H9 (cell line): ENCODE results near the gene PAPOLA. TPM values are rescaled to one million over a fixed set of nuclear protein-coding genes. Genes with fewer than 3 reads are reported as not detected.

Experiments
- DNase-seq: peaks from one replicate; pipeline ENCODE4 v3.0.0-alpha.2; 2017
- H2AFZ ChIP-seq: one replicate; pipeline ENCODE4 v1.6.1; 2013; ENCODE audit warnings: mild to moderate bottlenecking, low read length, control low read depth, moderate library complexity
- H2AK5ac ChIP-seq: 2 replicates; pipeline ENCODE4 v1.6.1; 2013; ENCODE audit warnings: low read length, control low read depth, mixed read lengths; ENCODE audit not compliant: insufficient read length
- H2BK120ac ChIP-seq: one replicate; pipeline ENCODE4 v1.6.1; 2013; ENCODE audit warnings: low read depth, mild to moderate bottlenecking, low read length, control low read depth, inconsistent platforms; ENCODE audit not compliant: poor library complexity, severe bottlenecking
- H2BK12ac ChIP-seq: 2 replicates; pipeline ENCODE4 v1.6.1; 2013; ENCODE audit warnings: low read length, control low read depth, mixed read lengths, low read depth; ENCODE audit not compliant: insufficient read length
- H2BK15ac ChIP-seq: 2 replicates; pipeline ENCODE4 v1.6.1; 2013; ENCODE audit warnings: low read depth, low read length, control low read depth
- H2BK20ac ChIP-seq: one replicate; pipeline ENCODE4 v1.6.1; 2013; ENCODE audit warnings: low read depth, mild to moderate bottlenecking, low read length, control low read depth, inconsistent platforms; ENCODE audit not compliant: poor library complexity, severe bottlenecking
- H2BK5ac ChIP-seq: 2 replicates; pipeline ENCODE4 v1.6.1; 2013; ENCODE audit warnings: low read length, control low read depth, mixed read lengths; ENCODE audit not compliant: insufficient read length
- H3K14ac ChIP-seq: 2 replicates; pipeline ENCODE4 v1.6.1; 2013; ENCODE audit warnings: low read length, control low read depth; ENCODE audit not compliant: insufficient read depth
- H3K18ac ChIP-seq: 2 replicates; pipeline ENCODE4 v1.6.1; 2013; ENCODE audit warnings: low read depth, mild to moderate bottlenecking, mixed read lengths, low read length, control low read depth; ENCODE audit not compliant: insufficient read length
- H3K23ac ChIP-seq: 2 replicates; pipeline ENCODE4 v1.6.1; 2013; ENCODE audit warnings: low read length, control low read depth, mixed read lengths, low read depth; ENCODE audit not compliant: insufficient read length
- H3K23me2 ChIP-seq: 2 replicates; pipeline ENCODE4 v1.6.1; 2013; ENCODE audit warnings: low read depth, mild to moderate bottlenecking, mixed read lengths, low read length, control low read depth; ENCODE audit not compliant: insufficient read length, poor library complexity, severe bottlenecking
- H3K27ac ChIP-seq: 2 replicates; pipeline ENCODE4 v1.5.1; 2013; ENCODE audit warnings: low read length, control low read depth, mixed read lengths, low read depth; ENCODE audit not compliant: insufficient read length
- H3K27me3 ChIP-seq: 2 replicates; pipeline ENCODE4 v1.6.1; 2013; ENCODE audit warnings: low read length, control low read depth, inconsistent platforms; ENCODE audit not compliant: insufficient read depth
- H3K4ac ChIP-seq: 2 replicates; pipeline ENCODE4 v1.6.1; 2013; ENCODE audit warnings: low read depth, mild to moderate bottlenecking, control low read depth, inconsistent platforms, low read length, moderate library complexity
- H3K4me1 ChIP-seq: 2 replicates; pipeline ENCODE4 v1.6.1; 2013; ENCODE audit warnings: low read length, control low read depth, inconsistent platforms; ENCODE audit not compliant: insufficient read depth
- H3K4me2 ChIP-seq: 2 replicates; pipeline ENCODE4 v1.6.1; 2013; ENCODE audit warnings: low read length, control low read depth, mixed read lengths; ENCODE audit not compliant: insufficient read length, insufficient read depth
- H3K56ac ChIP-seq: 2 replicates; pipeline ENCODE4 v1.6.1; 2013; ENCODE audit warnings: low read depth, mild to moderate bottlenecking, mixed read lengths, low read length, control low read depth; ENCODE audit not compliant: insufficient read length
- H3K79me1 ChIP-seq: 2 replicates; pipeline ENCODE4 v1.6.1; 2013; ENCODE audit warnings: low read depth, mild to moderate bottlenecking, moderate library complexity, low read length, control low read depth, inconsistent platforms; ENCODE audit not compliant: insufficient read depth, poor library complexity, severe bottlenecking
- H3K79me2 ChIP-seq: 2 replicates; pipeline ENCODE4 v1.6.1; 2013; ENCODE audit warnings: low read length, control low read depth, inconsistent platforms; ENCODE audit not compliant: insufficient read depth
- H3K9ac ChIP-seq: 2 replicates; pipeline ENCODE4 v1.6.1; 2013; ENCODE audit warnings: low read length, control low read depth, mixed read lengths; ENCODE audit not compliant: insufficient read length; ENCODE audit errors: extremely low read depth
- H3K9me3 ChIP-seq: one replicate; pipeline ENCODE4 v1.6.1; 2013; ENCODE audit warnings: low read depth, low read length, inconsistent platforms; ENCODE audit not compliant: control insufficient read depth
- H3T11ph ChIP-seq: one replicate; pipeline ENCODE4 v1.6.1; 2013; ENCODE audit warnings: mild to moderate bottlenecking, low read length, control low read depth, inconsistent platforms
- H4K20me1 ChIP-seq: one replicate; pipeline ENCODE4 v1.6.1; 2013; ENCODE audit not compliant: control insufficient read depth, insufficient read length, insufficient read depth
- H4K5ac ChIP-seq: 2 replicates; pipeline ENCODE4 v1.6.1; 2013; ENCODE audit warnings: low read depth, mild to moderate bottlenecking, mixed read lengths, low read length, control low read depth; ENCODE audit not compliant: insufficient read length
- H4K8ac ChIP-seq: replicated peaks from 2 replicates; pipeline ENCODE4 v1.6.1; 2013; ENCODE audit warnings: low read length, control low read depth, mixed read lengths, low read depth; ENCODE audit not compliant: insufficient read length
- H4K91ac ChIP-seq: 2 replicates; pipeline ENCODE4 v1.6.1; 2013; ENCODE audit warnings: low read depth, mild to moderate bottlenecking, moderate library complexity, mixed read lengths, low read length, control low read depth; ENCODE audit not compliant: insufficient read length
- H3K27ac Mint-ChIP-seq, 3 experiments: 2 replicates in 2 of 3; 3 replicates in 1 of 3; pipeline ENCODE4 v1.8.0; 2020 to 2021; ENCODE audit warnings: mixed read lengths in 3 of 3, mild to moderate bottlenecking in 1 of 3, moderate library complexity in 1 of 3
- H3K27me3 Mint-ChIP-seq: 2 replicates; pipeline ENCODE4 v1.8.0; 2021; ENCODE audit warnings: low read depth, mild to moderate bottlenecking, moderate library complexity, mixed read lengths
- H3K36me3 Mint-ChIP-seq, 3 experiments: 2 replicates in 2 of 3; 3 replicates in 1 of 3; pipeline ENCODE4 v1.8.0; 2020 to 2021; ENCODE audit warnings: low read depth in 3 of 3, mixed read lengths in 3 of 3; ENCODE audit not compliant: insufficient read depth in 1 of 3
- H3K4me1 Mint-ChIP-seq, 2 experiments: 2 replicates each; pipeline ENCODE4 v1.8.0; 2020; ENCODE audit warnings: mixed read lengths in 2 of 2
- H3K4me3 Mint-ChIP-seq, 2 experiments: 2 replicates in 1 of 2; 3 replicates in 1 of 2; pipeline ENCODE4 v1.8.0; 2020 to 2021; ENCODE audit warnings: mild to moderate bottlenecking in 2 of 2, mixed read lengths in 2 of 2, moderate library complexity in 1 of 2
- H3K9me3 Mint-ChIP-seq, 2 experiments: 2 replicates in 1 of 2; 3 replicates in 1 of 2; pipeline ENCODE4 v1.8.0; 2020; ENCODE audit warnings: mild to moderate bottlenecking in 2 of 2, mixed read lengths in 2 of 2, moderate library complexity in 1 of 2
- WGBS: extraction: QIAGEN DNeasy Blood & Tissue Kit; methylation state at CpG from one replicate; pipeline ENCODE4 v1.1.7; 2013; ENCODE audit warnings: missing lambda C conversion rate, low lambda C conversion rate, mixed read lengths; ENCODE audit not compliant: insufficient read length; ENCODE audit errors: extremely low coverage; 5-methylcytosine and 5-hydroxymethylcytosine counted together
- total RNA-seq: library from RNA; stranded (reverse); gene quantifications from 2 replicates; pipeline ENCODE4 v1.2.1, GENCODE V29; 2021
- TF ChIP-seq, protein P1 (sequence below): fragments of 200-600 bp; sonication (generic); conservative IDR thresholded peaks from 3 replicates; pipeline ENCODE4 v1.8.0; 2021; ENCODE audit warnings: antibody characterized with exemption, mild to moderate bottlenecking

The PAPOLA gene
- total RNA-seq, 1 experiment from 2014 or later, result 188 TPM

GRCh38 chr14:96538990-96539317 lies 36.8 kb downstream of the PAPOLA start:
- no peak overlapping the region for H2BK20ac ChIP-seq
- no peaks in the 10 kb centered on the region for H3K9me3 Mint-ChIP-seq
- H3K79me1 ChIP-seq, result no peaks in the 10 kb centered on the region
- no peak overlapping the region for H3K14ac ChIP-seq
- no peak overlapping the region for H3K4me3 Mint-ChIP-seq
- no peak overlapping the region for H3T11ph ChIP-seq
- no peak overlapping the region for H3K4me2 ChIP-seq
- no peak overlapping the region for H3K9ac ChIP-seq
- H3K4me1 ChIP-seq, result no peaks in the 10 kb centered on the region
- no peak overlapping the region for H3K56ac ChIP-seq
- H2AK5ac ChIP-seq, result no peak overlapping the region
- H3K36me3 Mint-ChIP-seq, result peaks cover 3 to 29% (median 26%) of the 10 kb centered on the region in 3 experiments; a peak in 6 of 7 replicates
- H3K18ac ChIP-seq, result no peak overlapping the region
- no peaks in the 10 kb centered on the region for H3K9me3 ChIP-seq
- WGBS, result no CpG with 5 or more reads among the region's 1 CpG
- no peaks in the 10 kb centered on the region; the same call in 1 of the 2 replicates for H3K79me2 ChIP-seq
- no peak overlapping the region for H4K8ac ChIP-seq
- no peaks in the 10 kb centered on the region for H3K27me3 ChIP-seq
- no peak for DNase-seq
- H2BK5ac ChIP-seq, result no peak overlapping the region
- H2BK15ac ChIP-seq, result no peak overlapping the region
- H2BK120ac ChIP-seq, result no peak overlapping the region
- no peak overlapping the region for H2AFZ ChIP-seq
- H3K23me2 ChIP-seq, result no peaks in the 10 kb centered on the region
- H2BK12ac ChIP-seq, result no peak overlapping the region
- H3K4ac ChIP-seq, result no peak overlapping the region
- no peak overlapping the region for H3K27ac ChIP-seq
- no peak overlapping the region for H3K27ac Mint-ChIP-seq
- no peak overlapping the region for H4K5ac ChIP-seq
- H4K91ac ChIP-seq, result no peak overlapping the region
- H3K4me1 Mint-ChIP-seq, result no peaks in the 10 kb centered on the region
- H3K27me3 Mint-ChIP-seq, result no peaks in the 10 kb centered on the region
- H4K20me1 ChIP-seq, result no peaks in the 10 kb centered on the region
- no peak overlapping the region for H3K23ac ChIP-seq
- TF ChIP-seq, protein P1, sequence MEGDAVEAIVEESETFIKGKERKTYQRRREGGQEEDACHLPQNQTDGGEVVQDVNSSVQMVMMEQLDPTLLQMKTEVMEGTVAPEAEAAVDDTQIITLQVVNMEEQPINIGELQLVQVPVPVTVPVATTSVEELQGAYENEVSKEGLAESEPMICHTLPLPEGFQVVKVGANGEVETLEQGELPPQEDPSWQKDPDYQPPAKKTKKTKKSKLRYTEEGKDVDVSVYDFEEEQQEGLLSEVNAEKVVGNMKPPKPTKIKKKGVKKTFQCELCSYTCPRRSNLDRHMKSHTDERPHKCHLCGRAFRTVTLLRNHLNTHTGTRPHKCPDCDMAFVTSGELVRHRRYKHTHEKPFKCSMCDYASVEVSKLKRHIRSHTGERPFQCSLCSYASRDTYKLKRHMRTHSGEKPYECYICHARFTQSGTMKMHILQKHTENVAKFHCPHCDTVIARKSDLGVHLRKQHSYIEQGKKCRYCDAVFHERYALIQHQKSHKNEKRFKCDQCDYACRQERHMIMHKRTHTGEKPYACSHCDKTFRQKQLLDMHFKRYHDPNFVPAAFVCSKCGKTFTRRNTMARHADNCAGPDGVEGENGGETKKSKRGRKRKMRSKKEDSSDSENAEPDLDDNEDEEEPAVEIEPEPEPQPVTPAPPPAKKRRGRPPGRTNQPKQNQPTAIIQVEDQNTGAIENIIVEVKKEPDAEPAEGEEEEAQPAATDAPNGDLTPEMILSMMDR, result no peak
